LNCAP (cell line): ENCODE results near the gene CLNK.

Experiments
- CTCF ChIP-seq: fragments of 450-650 bp; IDR thresholded peaks from 2 replicates; pipeline ENCODE4 v1.5.1; 2017; ENCODE audit warnings: mild to moderate bottlenecking

Gene CLNK

GRCh38 chr4:10584042-10584441 lies 100.5 kb downstream of the CLNK start:
- no peak for TF ChIP-seq CTCF

GRCh38 chr4:10582951-10583350 lies 101.6 kb downstream of the CLNK start:
- TF ChIP-seq CTCF, result no peak

- TF ChIP-seq CTCF, result peak; percentile 99
Measured at GRCh38 chr4:10582059-10582686, 102.4 kb downstream of the CLNK start.

GRCh38 chr4:10581022-10581421 lies 103.5 kb downstream of the CLNK start:
- TF ChIP-seq CTCF, result no peak

GRCh38 chr4:10579648-10580047 lies 104.9 kb downstream of the CLNK start:
- TF ChIP-seq CTCF, result no peak

- no peak for TF ChIP-seq CTCF
Measured at GRCh38 chr4:10577508-10578426, 106.8 kb downstream of the CLNK start.

GRCh38 chr4:10577018-10577417 lies 107.5 kb downstream of the CLNK start:
- TF ChIP-seq CTCF, result no peak
